Frontal cortex (tissue), 4 donors: ENCODE data around the gene TMEM132E. TPM values are rescaled to one million over a fixed set of nuclear protein-coding genes. Genes with fewer than 3 reads are reported as not detected.
A peak's percentile ranks its signal among the peaks of the same experiment; 100 is the strongest.
"Not testable (repeated sequence)": the region's sequence is repeated elsewhere in the genome, so short reads cannot be mapped to it uniquely, and the experiment has no call there.

Experiments used
- DNase-seq, 2 donors: peaks; one replicate each; pipeline ENCODE4 v3.0.0; 2012; ENCODE audit warnings: low spot score in 2 of 2
- FAIRE-seq: peaks from 2 replicates; lab custom pipeline; 2012; peaks lifted over from hg19 to GRCh38; lab: Jason Lieb, UNC
- total RNA-seq: library from RNA; depleted of rRNA; stranded (reverse); fragments of >200 nt; gene quantifications from one replicate; pipeline ENCODE4 v1.2.3, GENCODE V29; 2014
- donor health status: control.
- donor health status: control.
- donor health status: control.

Gene TMEM132E, protein sequence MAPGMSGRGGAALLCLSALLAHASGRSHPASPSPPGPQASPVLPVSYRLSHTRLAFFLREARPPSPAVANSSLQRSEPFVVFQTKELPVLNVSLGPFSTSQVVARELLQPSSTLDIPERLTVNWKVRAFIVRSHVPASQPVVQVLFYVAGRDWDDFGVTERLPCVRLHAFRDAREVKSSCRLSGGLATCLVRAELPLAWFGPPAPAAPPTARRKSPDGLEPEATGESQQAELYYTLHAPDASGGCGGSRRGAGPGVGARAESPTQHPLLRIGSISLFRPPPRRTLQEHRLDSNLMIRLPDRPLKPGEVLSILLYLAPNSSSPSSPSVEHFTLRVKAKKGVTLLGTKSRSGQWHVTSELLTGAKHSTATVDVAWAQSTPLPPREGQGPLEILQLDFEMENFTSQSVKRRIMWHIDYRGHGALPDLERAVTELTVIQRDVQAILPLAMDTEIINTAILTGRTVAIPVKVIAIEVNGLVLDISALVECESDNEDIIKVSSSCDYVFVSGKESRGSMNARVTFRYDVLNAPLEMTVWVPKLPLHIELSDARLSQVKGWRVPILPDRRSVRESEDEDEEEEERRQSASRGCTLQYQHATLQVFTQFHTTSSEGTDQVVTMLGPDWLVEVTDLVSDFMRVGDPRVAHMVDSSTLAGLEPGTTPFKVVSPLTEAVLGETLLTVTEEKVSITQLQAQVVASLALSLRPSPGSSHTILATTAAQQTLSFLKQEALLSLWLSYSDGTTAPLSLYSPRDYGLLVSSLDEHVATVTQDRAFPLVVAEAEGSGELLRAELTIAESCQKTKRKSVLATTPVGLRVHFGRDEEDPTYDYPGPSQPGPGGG (N-terminal part only)
- total RNA-seq = 1.6 TPM

DNA sequence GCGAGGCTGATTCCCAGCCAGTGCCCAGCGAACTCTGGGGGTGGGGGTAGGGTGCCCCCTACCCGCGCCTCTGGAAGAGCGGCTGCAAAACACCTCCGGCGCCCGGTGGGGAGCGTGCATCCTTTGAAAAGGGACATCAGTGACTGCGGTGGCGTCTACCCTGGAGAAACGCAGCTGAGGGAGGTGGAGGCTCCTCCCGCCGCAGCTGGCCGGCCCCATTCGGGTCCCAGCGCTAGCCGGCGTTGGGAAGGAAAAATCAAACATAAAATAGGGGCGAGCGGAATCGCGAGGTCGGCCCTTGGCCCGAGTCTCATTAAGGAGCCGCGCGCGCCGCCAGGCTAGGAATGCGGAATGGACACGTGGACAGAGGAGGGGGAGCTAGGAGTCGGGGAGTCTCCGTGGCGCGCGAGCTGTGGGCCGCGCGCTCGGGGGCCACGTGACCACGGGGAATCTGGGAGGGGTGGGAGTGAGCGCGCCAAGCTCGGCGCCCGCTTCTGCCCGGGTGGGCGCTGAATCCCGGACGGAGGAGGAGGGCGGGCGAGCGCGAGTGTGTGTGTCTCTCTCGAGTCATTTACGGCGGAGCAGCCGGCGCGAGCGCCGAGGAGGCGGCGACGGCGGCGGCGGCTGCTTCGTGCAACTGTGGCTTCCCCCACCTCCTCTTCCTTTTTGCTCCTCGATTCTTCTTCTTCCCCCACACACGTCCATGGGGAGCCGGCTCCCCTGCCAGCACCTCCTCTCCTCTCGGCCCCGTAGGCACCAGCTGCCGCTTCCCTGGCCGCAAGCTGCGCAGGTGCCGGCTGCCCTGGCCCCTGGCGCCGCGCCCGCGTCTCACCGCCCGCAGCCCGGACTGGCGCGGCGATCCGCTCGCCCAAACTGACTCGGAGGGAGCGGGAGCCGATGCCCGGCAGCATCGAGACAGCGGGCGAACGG lies at the start of gene TMEM132E:
Gene TMEM132E (plus strand): TSS at position 566 of the 930 bp plus-strand sequence. CDS start 1,495 bp downstream, outside the sequence.
- DNase-seq (peak; percentile 87 to 88), FAIRE-seq (no peak)

DNA sequence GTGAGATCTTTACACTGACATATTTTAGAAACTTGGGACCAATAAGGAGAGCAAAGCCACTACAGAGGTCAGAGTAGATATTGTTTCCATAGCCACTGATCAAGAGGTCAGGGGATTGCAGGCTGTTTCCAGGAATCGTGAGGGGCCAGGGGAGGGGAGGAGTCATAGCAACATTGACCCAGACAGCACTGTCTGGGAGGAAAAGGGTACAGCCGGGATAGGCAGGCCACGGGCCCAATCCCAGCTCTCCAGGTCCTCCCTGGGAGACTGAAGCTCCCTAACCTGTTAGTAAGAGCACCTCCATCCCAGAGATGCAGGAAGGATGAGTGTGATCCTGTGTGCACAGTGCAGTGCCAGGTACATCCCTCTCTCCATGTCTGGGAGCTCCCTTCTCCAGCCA lies 48.5 kb upstream of the TMEM132E start:
- DNase-seq = no peak
- FAIRE-seq = no peak

DNA sequence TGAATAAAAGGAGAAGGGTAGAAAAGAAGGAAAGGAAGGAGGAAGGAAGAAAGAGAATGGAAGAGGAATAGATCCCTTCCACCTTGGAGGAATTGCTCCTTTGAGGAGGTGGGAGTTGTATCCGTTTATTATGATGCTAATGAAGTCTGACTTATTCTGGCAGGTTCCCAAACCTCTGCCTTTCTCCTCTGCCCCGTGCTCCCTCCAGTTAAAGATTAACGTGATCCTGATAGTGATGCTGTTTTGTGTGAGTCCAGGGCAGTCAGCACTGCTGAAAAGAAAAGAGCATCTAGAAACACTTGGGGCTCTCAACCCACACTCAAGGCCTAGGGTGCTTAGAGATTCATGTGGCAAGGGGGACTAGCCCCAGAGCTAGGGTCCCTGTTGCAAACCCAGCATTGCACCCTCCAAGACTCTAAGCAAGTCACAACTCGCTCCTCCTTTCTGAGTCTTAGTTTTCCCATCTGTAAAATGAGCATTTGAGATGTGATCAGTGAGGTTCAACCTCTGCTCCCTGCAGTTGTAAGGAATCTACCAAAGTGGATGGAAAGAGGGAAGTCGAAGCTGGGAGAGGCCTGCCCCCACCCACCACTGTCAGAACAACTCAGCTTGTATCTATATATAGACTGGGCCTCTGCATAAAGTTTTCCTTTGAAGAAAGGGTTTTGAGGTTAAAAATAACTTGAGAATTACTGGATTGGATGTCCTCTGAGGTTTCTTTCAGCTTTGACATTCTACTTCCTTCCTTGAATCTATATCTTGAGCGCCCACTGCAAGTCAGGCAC lies 46.9 kb upstream of the TMEM132E start:
- no peak for DNase-seq
- FAIRE-seq = no peak

DNA sequence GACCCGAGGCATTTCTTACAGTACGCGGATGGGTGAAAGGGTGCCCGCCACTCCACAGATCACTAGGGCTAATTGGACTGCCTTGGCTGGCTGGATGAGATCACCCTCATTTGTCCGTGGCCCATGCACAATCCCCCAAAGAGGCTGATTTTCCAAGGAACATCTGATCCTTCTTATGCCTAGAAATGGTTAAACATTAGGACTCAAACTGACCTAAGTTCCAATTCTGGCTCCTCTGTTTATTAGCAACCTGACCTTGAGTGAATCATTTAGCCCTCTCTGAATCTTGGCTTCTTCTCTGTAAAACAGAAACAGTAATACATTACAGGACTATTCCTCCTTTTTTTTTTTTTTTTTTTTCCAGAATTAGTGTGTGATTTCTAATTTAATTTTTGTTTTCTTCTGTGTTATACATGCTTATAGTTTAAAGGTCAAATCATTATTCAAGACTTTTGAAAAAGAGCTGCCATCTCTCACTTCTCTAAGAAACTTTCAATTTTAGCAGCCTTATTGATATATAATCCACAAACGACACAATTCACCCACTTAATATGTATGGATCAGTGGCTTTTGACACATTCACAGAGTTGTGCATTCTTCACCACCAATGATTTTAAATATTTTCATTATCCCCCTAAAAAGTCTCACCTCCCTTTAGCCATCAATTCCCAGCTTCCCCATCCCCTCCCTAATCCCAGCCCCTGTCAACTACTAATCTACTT lies 45.4 kb upstream of the TMEM132E start:
- FAIRE-seq = no peak
- DNase-seq = no peak

DNA sequence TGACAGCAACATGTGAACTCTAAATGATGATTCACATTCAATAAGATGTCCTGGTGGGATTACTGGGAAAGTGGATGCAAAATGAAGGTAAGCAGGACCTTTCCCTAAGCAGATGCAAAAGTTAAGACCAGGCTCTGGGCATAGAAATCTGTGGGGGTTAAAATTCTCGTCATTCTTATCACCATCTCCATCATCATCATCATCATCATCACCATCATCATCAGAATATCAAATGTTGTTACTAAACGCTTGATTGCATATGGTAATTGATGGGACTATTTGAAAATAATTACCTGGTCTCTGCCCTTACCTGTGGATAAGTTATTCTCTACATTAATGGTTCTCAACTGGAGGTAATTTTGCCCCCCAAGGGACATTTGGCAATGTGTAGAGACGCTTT lies 41.9 kb upstream of the TMEM132E start:
- FAIRE-seq = no peak

DNA sequence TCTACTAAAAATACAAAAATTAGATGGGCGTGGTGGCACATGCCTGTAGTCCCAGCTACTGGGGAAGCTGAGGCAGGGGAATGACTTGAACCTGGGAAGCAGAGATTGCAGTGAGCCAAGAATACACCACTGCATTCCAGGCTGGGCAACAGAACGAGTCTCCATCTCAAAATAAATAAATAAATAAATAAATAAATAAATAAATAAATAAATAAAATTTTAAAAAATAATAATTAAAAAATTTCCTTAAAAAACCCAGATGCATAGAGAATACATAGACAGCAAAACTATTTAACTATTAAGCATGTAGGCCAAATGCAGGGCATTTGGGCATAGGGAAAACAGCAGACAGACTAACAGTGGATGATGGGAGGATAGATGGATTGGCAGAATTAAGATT lies 40.8 kb upstream of the TMEM132E start:
- not testable (repeated sequence) for FAIRE-seq

More for the DNA sequence above, 41.9 kb upstream of the TMEM132E start:
- DNase-seq = no peak

DNA sequence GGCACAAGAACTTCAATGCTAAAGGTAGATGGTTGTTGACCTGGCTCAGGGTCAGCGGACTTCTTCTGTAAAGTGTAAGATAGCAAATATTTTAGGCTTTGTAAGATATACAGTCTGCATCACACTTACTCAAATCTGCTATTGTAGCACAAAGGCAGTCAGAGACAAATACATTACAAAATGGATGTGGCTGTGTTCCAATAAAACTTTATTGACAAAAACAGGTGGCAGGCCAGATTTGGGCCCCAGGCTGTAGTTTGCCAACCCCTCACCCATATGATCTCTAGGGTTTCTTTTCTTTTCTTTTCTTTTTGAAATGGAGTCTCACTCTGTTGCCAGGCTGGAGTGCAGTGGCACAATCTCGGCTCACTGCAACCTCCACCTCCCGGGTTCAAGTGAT lies 39.5 kb upstream of the TMEM132E start:
- FAIRE-seq (no peak), DNase-seq (no peak)

More for the DNA sequence above, 40.8 kb upstream of the TMEM132E start:
- DNase-seq = not testable (repeated sequence)

DNA sequence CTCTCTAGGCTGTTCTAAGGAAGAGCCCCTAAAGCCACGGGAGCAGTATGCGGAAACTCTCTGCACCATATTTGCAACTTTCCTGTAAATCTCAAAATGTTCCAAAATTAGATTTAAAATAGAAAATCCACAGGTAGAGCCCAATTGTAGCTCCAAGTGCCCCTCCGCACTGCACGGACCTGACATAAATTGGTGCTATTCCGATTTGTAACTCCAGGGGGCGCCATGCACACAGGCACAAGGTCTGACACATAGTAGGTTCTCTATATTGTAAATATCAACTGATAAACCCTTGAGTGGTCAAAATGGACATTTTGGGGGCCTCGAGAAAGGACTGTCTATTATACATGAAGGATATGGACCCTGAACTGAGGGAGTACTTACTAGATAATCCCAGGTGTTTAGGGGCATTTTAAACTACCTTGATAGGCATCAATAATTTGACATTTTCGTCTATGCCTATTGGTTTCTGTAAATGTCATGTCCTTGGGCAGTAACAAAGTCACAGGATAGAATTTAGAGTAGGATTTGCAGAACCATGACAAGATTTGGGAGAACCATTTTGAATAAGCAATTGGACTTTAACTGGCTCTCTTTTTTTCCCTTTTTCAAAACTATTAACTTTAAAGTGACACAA lies 36.6 kb upstream of the TMEM132E start:
- FAIRE-seq (no peak), DNase-seq (no peak)

DNA sequence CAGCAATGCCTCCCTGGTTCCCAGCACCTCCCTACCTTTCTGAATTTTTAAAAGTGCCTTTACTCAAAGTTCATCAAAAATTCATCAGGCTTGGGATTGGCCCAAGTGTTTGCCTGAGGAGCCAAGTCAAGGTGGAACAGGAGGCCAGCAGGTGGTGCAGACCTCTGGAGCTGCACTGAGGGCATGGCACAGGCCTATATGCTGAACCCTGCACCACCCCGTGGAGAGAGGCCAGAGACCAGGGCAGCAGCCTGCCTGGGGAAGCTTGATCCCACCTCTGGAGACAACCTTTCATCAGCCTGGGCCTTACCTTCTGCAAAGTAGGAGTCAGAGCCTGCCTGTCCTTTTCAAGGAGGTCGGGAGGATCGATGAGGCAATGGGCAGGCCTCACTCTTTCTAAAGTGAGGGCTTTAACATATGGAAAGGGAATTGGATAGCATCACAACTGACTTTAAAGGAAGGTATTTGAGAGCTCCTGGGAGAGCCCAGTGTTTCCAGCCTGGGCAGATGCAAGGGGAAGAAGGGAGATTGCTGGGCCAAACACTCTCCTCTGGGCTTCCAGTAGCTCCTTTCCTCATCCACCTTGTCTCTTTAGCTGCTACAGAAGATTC lies 31.8 kb upstream of the TMEM132E start:
- DNase-seq = no peak
- no peak for FAIRE-seq

DNA sequence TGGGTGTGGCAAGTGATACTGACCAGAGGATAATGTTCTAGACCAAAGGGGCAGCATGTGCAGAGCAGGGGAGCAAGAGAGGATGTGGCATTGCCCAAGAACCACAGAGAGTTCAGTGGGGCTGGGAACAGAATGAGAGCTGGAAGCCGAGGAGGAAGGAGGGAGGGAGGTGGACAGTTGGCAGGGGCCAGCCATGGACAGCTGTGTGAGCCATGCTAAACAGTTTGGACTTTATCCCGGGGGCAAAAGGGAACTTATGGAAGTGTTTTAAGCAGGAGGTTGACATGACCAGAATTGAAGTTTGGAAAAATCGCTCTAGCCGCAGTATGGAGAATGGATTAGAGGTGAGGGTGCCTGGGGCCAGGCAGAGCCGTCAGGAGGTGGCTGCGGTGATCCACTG lies 29.4 kb upstream of the TMEM132E start:
- FAIRE-seq (no peak), DNase-seq (no peak)

DNA sequence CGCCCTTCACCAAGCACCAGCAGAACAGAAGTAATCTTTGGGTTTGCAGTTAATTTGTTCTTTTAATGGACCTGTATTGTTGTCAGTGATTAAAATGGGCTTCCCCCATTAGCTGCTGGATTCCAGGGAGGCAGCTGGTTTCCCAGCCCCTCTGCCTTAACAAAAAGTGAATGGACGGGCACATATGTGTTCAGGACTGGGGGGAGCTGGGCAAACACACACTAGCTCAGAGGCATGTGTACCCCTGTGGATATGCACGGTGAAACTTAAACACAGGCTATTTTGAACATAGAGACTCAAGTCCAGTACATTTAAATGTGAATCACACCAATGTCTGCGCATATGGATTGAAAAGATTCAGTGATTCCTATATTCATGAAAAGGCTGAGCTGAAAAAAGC lies 25.5 kb upstream of the TMEM132E start:
- FAIRE-seq (no peak), DNase-seq (no peak)

DNA sequence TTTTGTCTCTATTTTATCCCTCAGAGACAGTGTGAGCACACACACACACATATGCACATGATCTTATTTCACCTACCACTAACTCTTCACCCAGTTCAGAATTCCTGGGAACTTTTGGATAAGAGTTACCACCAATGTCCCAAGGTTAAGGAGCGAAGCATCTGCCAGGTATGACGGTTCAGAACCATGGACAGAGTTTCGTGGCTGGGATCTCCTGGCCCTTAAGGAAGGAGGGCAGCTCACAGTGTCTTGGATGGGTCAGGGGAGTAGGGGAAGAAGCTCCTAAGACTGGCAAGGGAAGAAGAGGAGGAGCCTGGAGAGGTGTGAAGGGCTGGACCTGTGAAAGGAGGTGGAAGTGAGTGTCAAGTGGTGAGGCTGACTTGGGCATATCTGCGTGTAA lies 23.0 kb upstream of the TMEM132E start:
- FAIRE-seq (no peak), DNase-seq (no peak)

DNA sequence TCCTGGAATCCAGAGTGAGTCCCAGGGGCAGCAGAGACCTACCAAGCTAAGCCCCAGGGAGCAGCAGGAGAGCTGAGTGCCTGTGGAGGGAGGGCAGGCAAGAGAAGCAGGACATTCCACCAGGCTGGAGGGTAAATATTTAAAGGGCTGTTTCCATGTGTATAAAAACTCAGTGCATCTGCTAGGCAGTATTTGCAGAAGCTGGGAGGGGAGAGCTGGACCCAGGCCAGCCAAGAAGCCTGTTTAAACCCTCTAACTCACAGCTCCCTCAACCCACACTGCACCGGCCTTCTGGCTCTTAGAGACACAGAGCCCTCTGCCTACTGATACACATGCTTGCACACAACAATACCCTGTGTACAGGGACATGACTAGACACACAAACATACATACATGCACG lies 22.5 kb upstream of the TMEM132E start:
- DNase-seq (no peak), FAIRE-seq (no peak)

DNA sequence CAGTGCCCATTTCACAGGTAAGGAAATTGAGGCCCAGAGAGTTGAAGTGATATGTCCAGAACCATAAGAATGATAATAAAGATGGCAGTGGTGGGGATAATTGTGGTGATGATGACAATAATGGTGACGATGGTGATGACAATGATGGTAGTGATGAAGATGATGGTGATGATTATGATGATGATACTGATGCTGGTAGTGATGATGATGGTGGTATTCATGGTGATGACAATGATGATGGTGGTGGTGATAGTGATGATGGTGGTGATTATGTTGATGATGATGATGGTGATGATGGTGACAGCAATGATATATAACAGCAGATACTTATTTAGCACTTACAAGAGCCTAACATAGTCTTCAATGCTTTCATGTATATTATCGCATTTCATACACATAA lies 18.1 kb upstream of the TMEM132E start:
- DNase-seq = no peak

DNA sequence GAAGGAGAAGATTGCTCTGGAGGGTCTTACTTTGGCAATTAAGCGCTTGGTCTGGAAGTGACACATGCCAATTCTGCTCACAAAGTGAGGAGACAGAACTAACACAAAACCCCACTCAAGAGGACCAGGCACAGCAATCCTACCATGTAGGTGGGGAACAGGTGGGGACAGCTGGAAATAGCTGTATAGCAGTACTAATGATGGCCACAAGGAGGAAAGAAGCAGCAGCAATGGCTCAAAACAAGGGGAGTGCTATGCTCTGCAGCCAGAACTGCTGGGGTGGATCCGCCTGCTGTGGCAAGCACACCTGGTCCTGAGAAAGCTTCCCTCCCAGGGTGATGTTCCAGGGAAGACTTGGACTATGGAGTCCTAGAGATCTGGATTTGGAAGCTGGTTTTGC lies 17.0 kb upstream of the TMEM132E start:
- DNase-seq (no peak), FAIRE-seq (no peak)

More for the DNA sequence above, 18.1 kb upstream of the TMEM132E start:
- no peak for FAIRE-seq

DNA sequence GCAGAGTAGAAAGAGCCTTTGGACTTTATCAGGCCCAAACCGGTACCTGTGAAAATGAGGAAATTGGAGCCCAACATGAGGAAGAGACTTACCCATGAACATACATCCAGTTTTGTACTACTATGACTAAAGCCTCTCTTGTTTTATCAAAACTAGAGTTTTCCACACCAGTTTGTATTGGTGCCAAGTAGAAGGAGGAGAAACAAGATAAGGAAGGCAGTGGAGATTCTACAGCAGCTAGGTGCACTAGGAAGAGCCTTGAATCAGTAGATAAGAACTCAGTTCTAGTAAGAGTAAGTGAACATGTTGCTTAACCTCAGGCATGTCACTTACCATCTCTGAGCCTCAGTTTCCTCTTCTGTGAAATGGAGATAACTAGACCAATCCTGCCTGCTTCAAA lies 13.7 kb upstream of the TMEM132E start:
- FAIRE-seq (no peak), DNase-seq (no peak)

DNA sequence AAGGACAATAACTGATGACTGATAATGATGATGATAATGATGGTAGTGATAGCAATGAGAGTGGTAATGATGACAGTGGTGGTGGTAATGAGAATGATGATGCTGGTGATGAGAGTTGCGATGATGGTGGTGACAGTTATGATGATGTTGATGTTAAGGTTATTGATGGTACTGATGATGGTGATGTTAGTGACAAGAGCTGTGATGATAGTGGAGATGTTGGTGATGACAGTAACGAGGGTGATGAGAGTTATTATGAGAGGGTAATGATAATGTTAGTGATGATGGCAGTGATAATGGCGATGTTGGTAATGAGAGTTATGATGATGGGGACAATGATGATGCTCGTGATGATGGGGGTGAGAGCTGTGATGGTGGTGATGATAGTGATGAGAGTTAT lies 13.2 kb upstream of the TMEM132E start:
- DNase-seq (no peak), FAIRE-seq (no peak)

DNA sequence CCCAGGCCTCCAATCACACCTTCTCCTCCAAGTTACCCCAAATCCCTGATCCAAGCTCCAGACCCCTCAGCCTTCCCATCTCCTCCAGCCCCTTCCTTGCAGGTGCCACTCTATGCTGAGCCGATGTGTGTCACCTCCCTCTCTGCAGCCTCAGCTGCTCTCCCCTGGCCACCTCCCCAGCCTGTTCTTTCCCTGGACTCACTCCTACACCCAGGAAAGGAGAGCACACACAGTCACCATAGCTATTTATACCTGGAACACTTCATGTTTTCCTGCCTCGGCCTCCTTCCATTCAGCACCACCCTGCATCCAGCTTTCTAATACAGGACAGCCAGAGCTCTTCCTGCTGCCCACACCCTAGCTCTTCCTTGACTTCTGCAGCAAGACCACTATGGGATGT lies 12.5 kb upstream of the TMEM132E start:
- no peak for FAIRE-seq

More for the DNA sequence above, 12.5 kb upstream of the TMEM132E start:
- no peak for DNase-seq
